ENCODE data around the gene TANC2.
"Not testable (repeated sequence)": the region's sequence is repeated elsewhere in the genome, so short reads cannot be mapped to it uniquely, and the experiment has no call there.

The TANC2 gene

GRCh38 chr17:62965174-62965685 lies 805 bp upstream of the TANC2 start:
- DNase-seq = peak; percentile 71

- peak; percentile 57 for DNase-seq
These were observed 580 bp downstream of the TANC2 start for GRCh38 chr17:62966426-62967204.

- no peak for DNase-seq
These were observed 1.1 kb downstream of the TANC2 start for GRCh38 chr17:62967205-62967529.

- DNase-seq = peak; percentile 55
These were observed 2.4 kb downstream of the TANC2 start for GRCh38 chr17:62968445-62968923.

- no peak for DNase-seq
These were observed 4.6 kb downstream of the TANC2 start for GRCh38 chr17:62970610-62971009.

GRCh38 chr17:62971853-62972252 lies 5.8 kb downstream of the TANC2 start:
- DNase-seq = no peak

GRCh38 chr17:62974788-62975187 lies 8.8 kb downstream of the TANC2 start:
- no peak for DNase-seq

GRCh38 chr17:62975206-62975605 lies 9.2 kb downstream of the TANC2 start:
- no peak for DNase-seq

- DNase-seq = not testable (repeated sequence)
These were observed 10.7 kb downstream of the TANC2 start for GRCh38 chr17:62976643-62977231.

GRCh38 chr17:62980842-62981241 lies 14.8 kb downstream of the TANC2 start:
- no peak for DNase-seq

GRCh38 chr17:62981933-62982332 lies 15.9 kb downstream of the TANC2 start:
- no peak for DNase-seq

GRCh38 chr17:62984801-62985200 lies 18.8 kb downstream of the TANC2 start:
- no peak for DNase-seq

GRCh38 chr17:62986549-62986948 lies 20.5 kb downstream of the TANC2 start:
- no peak for DNase-seq

- DNase-seq = peak; percentile 5
These were observed 21.1 kb downstream of the TANC2 start for GRCh38 chr17:62987136-62987535.

GRCh38 chr17:62989501-62989900 lies 23.5 kb downstream of the TANC2 start:
- no peak for DNase-seq

- no peak for DNase-seq
These were observed 28.9 kb downstream of the TANC2 start for GRCh38 chr17:62994931-62995330.

GRCh38 chr17:62995377-62995885 lies 29.4 kb downstream of the TANC2 start:
- peak; percentile 41 for DNase-seq

GRCh38 chr17:62996221-62996620 lies 30.2 kb downstream of the TANC2 start:
- no peak for DNase-seq

- no peak for DNase-seq
These were observed 32.1 kb downstream of the TANC2 start for GRCh38 chr17:62998166-62998565.

- DNase-seq = no peak
These were observed 32.8 kb downstream of the TANC2 start for GRCh38 chr17:62998665-62999393.

- DNase-seq = no peak
These were observed 33.7 kb downstream of the TANC2 start for GRCh38 chr17:62999736-63000135.

GRCh38 chr17:63001689-63002394 lies 35.8 kb downstream of the TANC2 start:
- DNase-seq = no peak

- no peak for DNase-seq
These were observed 36.6 kb downstream of the TANC2 start for GRCh38 chr17:63002625-63003024.
